ENCODE results near the gene CBX6.

DNA sequence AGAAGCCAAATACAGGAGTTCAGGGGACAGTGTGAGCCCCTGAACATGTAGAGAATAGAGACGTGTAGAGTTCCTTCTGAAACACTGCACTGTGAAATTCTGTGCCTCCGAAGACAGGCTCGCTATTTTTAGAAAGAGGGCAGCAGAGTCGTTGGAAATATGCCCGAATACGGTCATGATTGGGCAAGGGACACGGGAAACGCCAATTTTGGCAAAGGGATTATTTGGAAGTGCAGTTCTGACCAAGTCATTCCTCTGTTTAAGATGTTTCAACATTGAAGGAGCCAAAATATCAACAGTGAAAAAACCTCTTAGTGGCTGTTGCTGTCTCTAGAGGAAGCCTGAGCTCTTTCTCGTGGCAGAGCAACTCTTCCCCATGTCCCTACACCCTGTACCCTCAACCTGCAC lies 9.5 kb upstream of the CBX6 start:
- TF ChIP-seq, protein P1, sequence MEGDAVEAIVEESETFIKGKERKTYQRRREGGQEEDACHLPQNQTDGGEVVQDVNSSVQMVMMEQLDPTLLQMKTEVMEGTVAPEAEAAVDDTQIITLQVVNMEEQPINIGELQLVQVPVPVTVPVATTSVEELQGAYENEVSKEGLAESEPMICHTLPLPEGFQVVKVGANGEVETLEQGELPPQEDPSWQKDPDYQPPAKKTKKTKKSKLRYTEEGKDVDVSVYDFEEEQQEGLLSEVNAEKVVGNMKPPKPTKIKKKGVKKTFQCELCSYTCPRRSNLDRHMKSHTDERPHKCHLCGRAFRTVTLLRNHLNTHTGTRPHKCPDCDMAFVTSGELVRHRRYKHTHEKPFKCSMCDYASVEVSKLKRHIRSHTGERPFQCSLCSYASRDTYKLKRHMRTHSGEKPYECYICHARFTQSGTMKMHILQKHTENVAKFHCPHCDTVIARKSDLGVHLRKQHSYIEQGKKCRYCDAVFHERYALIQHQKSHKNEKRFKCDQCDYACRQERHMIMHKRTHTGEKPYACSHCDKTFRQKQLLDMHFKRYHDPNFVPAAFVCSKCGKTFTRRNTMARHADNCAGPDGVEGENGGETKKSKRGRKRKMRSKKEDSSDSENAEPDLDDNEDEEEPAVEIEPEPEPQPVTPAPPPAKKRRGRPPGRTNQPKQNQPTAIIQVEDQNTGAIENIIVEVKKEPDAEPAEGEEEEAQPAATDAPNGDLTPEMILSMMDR (IDR thresholded peaks at IDR 0.05): no peak
- TF ChIP-seq ESRRA (IDR thresholded peaks at IDR 0.05; ENCODE audit: borderline replicate concordance, low read length) (no peak), FOSL2 (IDR thresholded peaks at IDR 0.05) (no peak), FOSL2 (CRISPR knock-in tag; IDR thresholded peaks at IDR 0.05) (no peak), POLR2A (IDR thresholded peaks at IDR 0.05; ENCODE audit: low read length) (no peak), EP300 (IDR thresholded peaks at IDR 0.05) (no peak), EHMT2 (IDR thresholded peaks at IDR 0.05; ENCODE audit: low read depth) (no peak), PHF8 (IDR thresholded peaks at IDR 0.05; ENCODE audit: borderline replicate concordance, low read depth) (no peak), BHLHE40 (IDR thresholded peaks at IDR 0.05; ENCODE audit: low read depth, low read length) (no peak), CBX8 (IDR thresholded peaks at IDR 0.05) (no peak), CEBPB (IDR thresholded peaks at IDR 0.05) (no peak), RAD21 (conservative IDR thresholded peaks at IDR 0.05 in 1 of 2, IDR thresholded peaks at IDR 0.05 in 1 of 2) (no peak), NFE2L2 (conservative IDR thresholded peaks at IDR 0.05; ENCODE audit: low read length) (no peak)
- TF ChIP-seq, protein P2, sequence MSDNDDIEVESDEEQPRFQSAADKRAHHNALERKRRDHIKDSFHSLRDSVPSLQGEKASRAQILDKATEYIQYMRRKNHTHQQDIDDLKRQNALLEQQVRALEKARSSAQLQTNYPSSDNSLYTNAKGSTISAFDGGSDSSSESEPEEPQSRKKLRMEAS (IDR thresholded peaks at IDR 0.05): no peak
- TF ChIP-seq, protein P3, sequence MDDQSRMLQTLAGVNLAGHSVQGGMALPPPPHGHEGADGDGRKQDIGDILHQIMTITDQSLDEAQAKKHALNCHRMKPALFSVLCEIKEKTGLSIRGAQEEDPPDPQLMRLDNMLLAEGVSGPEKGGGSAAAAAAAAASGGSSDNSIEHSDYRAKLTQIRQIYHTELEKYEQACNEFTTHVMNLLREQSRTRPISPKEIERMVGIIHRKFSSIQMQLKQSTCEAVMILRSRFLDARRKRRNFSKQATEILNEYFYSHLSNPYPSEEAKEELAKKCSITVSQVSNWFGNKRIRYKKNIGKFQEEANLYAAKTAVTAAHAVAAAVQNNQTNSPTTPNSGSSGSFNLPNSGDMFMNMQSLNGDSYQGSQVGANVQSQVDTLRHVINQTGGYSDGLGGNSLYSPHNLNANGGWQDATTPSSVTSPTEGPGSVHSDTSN (IDR thresholded peaks at IDR 0.05): no peak

Data from A549 (cell line).